Transverse colon (tissue), 4 donors: ENCODE results near the gene FITM1. TPM values are rescaled to one million over a fixed set of nuclear protein-coding genes. Genes with fewer than 3 reads are reported as not detected.

Experiments used
- DNase-seq: peaks from one replicate; pipeline ENCODE4 v3.0.0-alpha.2; 2019
- H3K27ac ChIP-seq, 4 donors: fragments of 200-600 bp; sonication (generic); 2 replicates each; pipeline ENCODE4 v1.5.1; 2016 to 2018; ENCODE audit warnings: inconsistent platforms in 4 of 4
- H3K27me3 ChIP-seq: fragments of 200-600 bp; sonication (generic); 2 replicates; pipeline ENCODE4 v1.5.1; 2017; ENCODE audit warnings: inconsistent platforms
- H3K36me3 ChIP-seq, 4 donors: fragments of 200-600 bp; sonication (generic); 2 replicates each; pipeline ENCODE4 v1.5.1; 2017 to 2019; ENCODE audit warnings: inconsistent platforms in 4 of 4
- H3K4me1 ChIP-seq, 4 donors: fragments of 200-600 bp; sonication (generic); 2 replicates each; pipeline ENCODE4 v1.5.1; 2017 to 2020; ENCODE audit warnings: inconsistent platforms in 4 of 4
- H3K4me3 ChIP-seq, 4 donors: fragments of 200-600 bp; sonication (generic); 1 replicate in 1 of 4; 2 replicates in 3 of 4; pipeline versions ENCODE4 v1.5.1 to v1.6.1; 2017 to 2019; ENCODE audit warnings: inconsistent platforms in 4 of 4
- H3K9me3 ChIP-seq, 2 donors: fragments of 200-600 bp; sonication (generic); 2 replicates each; pipeline ENCODE4 v1.5.1; 2017 to 2019; ENCODE audit warnings: inconsistent platforms in 2 of 2
- CTCF ChIP-seq, 5 experiments: fragments of 200-600 bp in 3 of 5; fragments of 450-650 bp in 2 of 5; sonication (generic) in 3 of 5; IDR thresholded peaks; 1 replicate in 2 of 5; 2 replicates in 3 of 5; pipeline ENCODE4 v1.5.1; 2016 to 2017; ENCODE audit warnings: antibody characterized with exemption in 5 of 5, inconsistent platforms in 3 of 5, mild to moderate bottlenecking in 2 of 5, moderate library complexity in 1 of 5
- EP300 ChIP-seq: sonication (generic); formaldehyde crosslinking; IDR thresholded peaks from one replicate; pipeline ENCODE4 v1.6.1; 2017; ENCODE audit warnings: antibody characterized with exemption, low read depth
- POLR2A ChIP-seq: fragments of 450-650 bp; IDR thresholded peaks from one replicate; pipeline ENCODE4 v1.6.1; 2016; ENCODE audit warnings: antibody characterized with exemption, mild to moderate bottlenecking, moderate library complexity
- POLR2AphosphoS5 ChIP-seq, 3 donors: sonication (generic); formaldehyde crosslinking; IDR thresholded peaks; one replicate each; pipeline ENCODE4 v1.6.1; 2016; ENCODE audit warnings: antibody characterized with exemption in 3 of 3
- WGBS, 2 donors: methylation state at CpG; one replicate each; pipeline ENCODE4 v1.1.5; 2018; ENCODE audit warnings: low coverage in 1 of 2; 5-methylcytosine and 5-hydroxymethylcytosine counted together
- in situ Hi-C, 4 donors: fragments of 200-750 bp; cut with MboI; loops; one replicate each; pipeline versions ENCODE4 v1.15.0 to v1.15.1; 2017; ENCODE audit warnings: low sequenced_read_pairs in 3 of 4, low pct_ligation_motif_present in 1 of 4, low pct_unique_long_range_greater_than_20kb in 1 of 4
- intact Hi-C: fragments of 100-400 bp; cut with DNase I; formaldehyde crosslinking; loops from one replicate; pipeline ENCODE4 v1.15.1; 2023; ENCODE audit warnings: low total_unique reads
- total RNA-seq, 4 donors: library from RNA; depleted of rRNA; stranded (reverse); fragments of >200 nt; gene quantifications; one replicate each; pipeline ENCODE4 v1.1.0, GENCODE V29; 2016

The FITM1 gene
- total RNA-seq, 4 donors from 2014 or later, result 1.4 to 1.6 TPM; not detected in 2

GRCh38 chr14:24135834-24136683, 5.6 kb downstream of the FITM1 start, which contains the start of gene PSME1:
Gene PSME1, plus strand, starts transcription at chr14:24136194. Its CDS starts 69 bp downstream, at chr14:24136263.
- 0% methylated on average over 11 to 19 of the region's 75 CpGs for WGBS, 2 donors
- H3K4me1 ChIP-seq, result peaks cover 21 to 45% (median 30%) of the 10 kb centered on the region in 4 donors

GRCh38 chr14:24136684-24137528, 6.4 kb downstream of the FITM1 start:
- peaks cover 21 to 46% (median 31%) of the 10 kb centered on the region in 4 donors for H3K4me1 ChIP-seq

More at GRCh38 chr14:24135834-24136683, 5.6 kb downstream of the FITM1 start, which contains the start of gene PSME1:
- Histone ChIP-seq H3K9me3 (no peaks in the 10 kb centered on the region), H3K36me3 (peaks cover 0 to 19% (median 2%) of the 10 kb centered on the region in 4 donors), H3K27ac (peak within 1 kb of the TSS; percentile 89 to 98 (median 95)), H3K4me3 (peak within 1 kb of the TSS; percentile 70 to 98 (median 84)), H3K27me3 (no peaks in the 10 kb centered on the region)
- in situ Hi-C loops (no loop called here), intact Hi-C loops (loop anchor here (5.0 kb wide), 1 partner anchor 161 kb away; the partner anchor contains the start of genes DHRS1 and NOP9)
- TF ChIP-seq CTCF (IDR thresholded peaks at IDR 0.05), result no peak
- TF ChIP-seq POLR2AphosphoS5 (IDR thresholded peaks at IDR 0.05), result peak; percentile 60 to 91 (median 88)
- TF ChIP-seq POLR2A, result peak; percentile 63
- TF ChIP-seq EP300, result no peak
- peak; percentile 97 for DNase-seq

GRCh38 chr14:24137529-24138395, 7.3 kb downstream of the FITM1 start:
- peaks cover 24 to 54% (median 39%) of the 10 kb centered on the region in 4 donors for H3K4me1 ChIP-seq
- intact Hi-C loops, result loop anchor here (5.0 kb wide), 1 partner anchor 160 kb away; the partner anchor contains the start of genes DHRS1 and NOP9
- H3K36me3 ChIP-seq, result peaks cover 0 to 19% (median 2%) of the 10 kb centered on the region in 4 donors
- H3K4me3 ChIP-seq, result no peak overlapping the region
- no peak for DNase-seq
- peak overlapping the region in 3 of 4 donors; percentile 93 to 98 (median 97) for H3K27ac ChIP-seq
- WGBS, 2 donors, result 60 to 85% methylated on average over 1 to 8 of the region's 8 CpGs
- no peaks in the 10 kb centered on the region for H3K9me3 ChIP-seq
- no peaks in the 10 kb centered on the region for H3K27me3 ChIP-seq
- in situ Hi-C loops, result no loop called here
- TF ChIP-seq POLR2AphosphoS5 (IDR thresholded peaks at IDR 0.05), result no peak
- TF ChIP-seq POLR2A, result no peak
- TF ChIP-seq EP300, result no peak
- no peak for TF ChIP-seq CTCF (IDR thresholded peaks at IDR 0.05)

More at GRCh38 chr14:24136684-24137528, 6.4 kb downstream of the FITM1 start:
- Histone ChIP-seq H3K27ac (peak overlapping the region; percentile 89 to 98 (median 95)), H3K4me3 (peak overlapping the region; percentile 70 to 98 (median 84)), H3K36me3 (peaks cover 0 to 19% (median 2%) of the 10 kb centered on the region in 4 donors), H3K27me3 (no peaks in the 10 kb centered on the region), H3K9me3 (no peaks in the 10 kb centered on the region)
- in situ Hi-C loops, result no loop called here
- intact Hi-C loops, result loop anchor here (5.0 kb wide), 1 partner anchor 160 kb away; the partner anchor contains the start of genes DHRS1 and NOP9
- no peak for DNase-seq
- no peak for TF ChIP-seq EP300
- WGBS, 2 donors, result 10 to 25% methylated on average over 2 to 13 of the region's 13 CpGs
